ENCODE results near the gene FUBP1.
"Not testable (repeated sequence)": the region's sequence is repeated elsewhere in the genome, so short reads cannot be mapped to it uniquely, and the experiment has no call there.

Gene FUBP1

GRCh38 chr1:77978969-77979876 is at the start of gene FUBP1:
Gene FUBP1, minus strand, starts transcription at chr1:77979072. Its CDS starts 68 bp downstream, at chr1:77979004.
- DNase-seq (ENCODE audit: low spot score): peak; percentile 86

GRCh38 chr1:78021134-78021533 is 42.3 kb upstream of the FUBP1 start:
- DNase-seq (ENCODE audit: low spot score): not testable (repeated sequence)

GRCh38 chr1:78019024-78019423 is 40.2 kb upstream of the FUBP1 start:
- no peak for DNase-seq (ENCODE audit: low spot score)

GRCh38 chr1:78015148-78015547 is 36.3 kb upstream of the FUBP1 start:
- DNase-seq (ENCODE audit: low spot score): no peak

GRCh38 chr1:78011050-78011449 is 32.2 kb upstream of the FUBP1 start:
- no peak for DNase-seq (ENCODE audit: low spot score)

GRCh38 chr1:78009836-78010235 is 31.0 kb upstream of the FUBP1 start:
- no peak for DNase-seq (ENCODE audit: low spot score)

GRCh38 chr1:78009276-78009675 is 30.4 kb upstream of the FUBP1 start:
- DNase-seq (ENCODE audit: low spot score): no peak

- DNase-seq (ENCODE audit: low spot score): no peak
These were observed 28.9 kb upstream of the FUBP1 start for GRCh38 chr1:78007677-78008341.

GRCh38 chr1:78006521-78006920 is 27.6 kb upstream of the FUBP1 start:
- no peak for DNase-seq (ENCODE audit: low spot score)

- no peak for DNase-seq (ENCODE audit: low spot score)
These were observed 26.9 kb upstream of the FUBP1 start for GRCh38 chr1:78005755-78006154.

- no peak for DNase-seq (ENCODE audit: low spot score)
These were observed 26.5 kb upstream of the FUBP1 start for GRCh38 chr1:78005448-78005722.

GRCh38 chr1:78004719-78005447 is 26.0 kb upstream of the FUBP1 start, which contains the start of gene DNAJB4:
Gene DNAJB4, plus strand, starts transcription at chr1:78004939. Its CDS starts 172 bp downstream, at chr1:78005111.
- peak; percentile 72 for DNase-seq (ENCODE audit: low spot score)

- peak; percentile 65 for DNase-seq (ENCODE audit: low spot score)
These were observed 25.2 kb upstream of the FUBP1 start for GRCh38 chr1:78003882-78004718.

- no peak for DNase-seq (ENCODE audit: low spot score)
These were observed 24.3 kb upstream of the FUBP1 start for GRCh38 chr1:78003070-78003746.

GRCh38 chr1:78000536-78000935 is 21.7 kb upstream of the FUBP1 start:
- not testable (repeated sequence) for DNase-seq (ENCODE audit: low spot score)

- no peak for DNase-seq (ENCODE audit: low spot score)
These were observed 17.9 kb upstream of the FUBP1 start for GRCh38 chr1:77996734-77997133.

GRCh38 chr1:77994117-77994705 is 15.3 kb upstream of the FUBP1 start:
- no peak for DNase-seq (ENCODE audit: low spot score)

GRCh38 chr1:77991638-77992037 is 12.8 kb upstream of the FUBP1 start:
- no peak for DNase-seq (ENCODE audit: low spot score)

- no peak for DNase-seq (ENCODE audit: low spot score)
These were observed 11.8 kb upstream of the FUBP1 start for GRCh38 chr1:77990629-77991204.

- DNase-seq (ENCODE audit: low spot score): peak; percentile 11
These were observed 10.9 kb upstream of the FUBP1 start for GRCh38 chr1:77989744-77990143.
